ENCODE measurements around the gene C3orf52.

C3orf52 gene

DNA sequence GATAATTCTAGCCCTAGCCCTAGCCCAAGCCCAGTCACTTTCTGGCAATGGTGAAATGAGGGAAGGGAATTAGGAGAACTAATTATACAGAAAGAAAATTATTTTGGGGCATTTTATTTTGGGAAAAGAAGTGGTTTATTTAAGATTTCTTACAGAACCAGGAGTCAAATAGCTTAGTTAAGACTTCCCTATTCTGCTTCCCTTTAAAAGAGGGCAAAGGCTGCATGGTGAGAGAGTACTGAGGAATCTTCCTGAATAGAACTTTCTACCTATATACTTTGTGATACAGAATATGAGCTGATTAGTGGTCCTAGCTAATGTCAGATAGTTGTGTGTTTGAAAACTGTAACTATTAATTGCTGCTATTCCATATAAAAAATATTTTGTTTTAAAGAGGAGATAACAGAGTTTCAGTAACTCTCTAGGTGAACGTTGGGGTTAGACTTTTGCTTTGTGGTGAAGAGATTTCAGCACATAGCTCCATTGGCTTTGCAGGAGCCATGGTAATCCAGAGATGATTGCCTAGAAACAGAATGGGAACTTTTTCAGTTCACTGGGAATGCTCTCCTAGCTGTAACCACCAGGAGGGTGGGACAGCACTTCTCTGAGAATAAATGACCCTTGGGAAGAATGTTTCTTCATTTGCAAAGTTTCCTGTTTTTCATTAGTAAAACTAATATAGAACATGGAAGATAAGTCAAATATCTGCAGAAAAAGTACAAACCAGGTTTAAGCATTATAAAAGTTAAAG, 52.2 kb downstream of the C3orf52 start:
- DNase-seq = no peak

DNA sequence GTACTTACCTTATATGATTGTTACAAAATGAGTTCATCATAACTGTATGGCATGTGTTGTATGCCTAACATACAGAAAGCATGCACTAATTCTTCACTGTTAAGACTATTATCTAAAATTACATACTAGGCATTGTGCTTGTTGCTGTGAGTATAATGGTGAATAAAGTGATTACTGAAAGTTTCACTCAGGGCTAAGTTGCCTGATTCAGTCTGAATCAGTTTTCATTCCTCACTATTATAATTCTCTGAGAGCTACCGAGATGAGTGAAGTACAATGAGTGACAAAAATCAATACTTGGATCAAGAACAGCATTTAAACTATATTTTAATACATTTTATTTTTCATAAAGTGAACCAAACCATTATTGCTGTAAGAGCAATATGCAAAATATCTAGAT, 54.4 kb downstream of the C3orf52 start:
- no peak for DNase-seq

DNA sequence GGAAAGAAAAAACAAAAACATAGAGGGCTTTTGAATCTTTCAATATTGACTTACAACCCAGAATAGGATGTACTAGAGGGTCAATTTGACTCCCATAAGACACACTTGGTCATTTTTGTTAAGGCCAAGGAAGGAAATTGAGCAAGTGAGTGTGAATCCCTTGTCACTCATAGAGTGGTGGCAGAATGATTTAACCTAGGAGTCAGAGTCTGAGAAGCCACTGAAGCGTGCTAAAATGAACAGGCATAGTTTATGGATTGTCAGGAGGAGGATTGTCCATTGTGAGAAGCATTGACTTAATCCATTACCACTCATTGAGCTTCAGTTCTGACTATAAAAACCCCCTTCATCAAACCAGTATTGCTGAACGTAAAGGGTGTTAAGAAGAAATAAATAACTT, 55.1 kb downstream of the C3orf52 start:
- no peak for DNase-seq

DNA sequence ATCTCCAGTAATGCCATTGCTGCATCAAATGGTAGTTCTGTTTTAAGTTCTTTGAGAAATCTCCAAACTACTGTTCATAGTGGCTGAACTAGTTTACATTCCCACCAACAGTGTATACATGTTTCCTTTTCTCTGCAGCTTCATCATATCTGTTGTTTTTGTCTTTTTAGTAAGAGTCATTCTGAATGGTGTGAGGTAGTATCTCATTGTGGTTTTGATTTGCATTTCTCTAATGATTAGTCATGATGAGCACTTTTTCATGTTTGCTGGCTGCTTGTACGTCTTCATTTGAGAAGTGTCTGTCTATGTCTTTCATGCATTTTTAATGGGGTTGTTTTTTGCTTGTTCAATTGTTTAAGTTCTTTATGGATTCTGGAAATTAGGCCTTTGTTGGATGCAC, 57.1 kb downstream of the C3orf52 start:
- no peak for DNase-seq

DNA sequence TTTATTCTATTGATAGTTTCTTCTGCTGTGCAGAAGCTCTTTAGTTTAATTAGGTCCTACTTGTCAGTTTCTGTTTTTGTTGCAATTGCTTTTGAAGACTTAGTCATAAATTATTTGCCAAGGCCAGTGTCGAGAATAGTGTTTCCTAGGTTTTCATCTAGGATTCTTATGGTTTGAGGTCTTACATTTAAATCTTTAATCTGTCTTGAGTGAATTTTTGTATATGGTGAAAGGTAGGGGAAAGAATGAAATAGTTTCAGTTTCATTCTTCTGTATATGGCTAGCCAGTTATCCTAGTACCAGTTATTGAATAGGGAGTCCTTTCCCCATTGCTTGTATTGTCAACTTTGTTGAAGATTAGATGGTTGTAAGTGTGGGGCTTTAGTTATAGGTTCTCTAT, 57.5 kb downstream of the C3orf52 start:
- DNase-seq = no peak

DNA sequence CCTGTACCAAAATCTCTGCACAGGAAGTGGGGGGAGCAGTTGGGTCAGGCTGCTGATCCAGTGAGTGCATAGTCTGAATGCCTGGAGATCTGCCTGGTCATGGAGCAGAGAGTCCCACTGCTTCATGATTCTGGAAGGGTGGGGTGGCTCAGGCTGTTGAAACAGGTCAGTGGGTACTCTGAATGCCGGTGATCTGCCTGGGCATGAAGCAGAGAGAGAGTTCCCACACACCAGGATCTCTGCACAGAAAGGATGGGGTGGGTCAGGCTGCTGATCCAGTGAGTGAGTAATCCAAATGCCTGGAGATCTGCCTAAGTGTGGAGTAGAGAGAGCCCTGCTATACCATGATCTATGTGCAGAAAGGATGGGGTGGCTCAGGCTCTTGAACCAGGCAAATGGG, 62.9 kb downstream of the C3orf52 start:
- no peak for DNase-seq

DNA sequence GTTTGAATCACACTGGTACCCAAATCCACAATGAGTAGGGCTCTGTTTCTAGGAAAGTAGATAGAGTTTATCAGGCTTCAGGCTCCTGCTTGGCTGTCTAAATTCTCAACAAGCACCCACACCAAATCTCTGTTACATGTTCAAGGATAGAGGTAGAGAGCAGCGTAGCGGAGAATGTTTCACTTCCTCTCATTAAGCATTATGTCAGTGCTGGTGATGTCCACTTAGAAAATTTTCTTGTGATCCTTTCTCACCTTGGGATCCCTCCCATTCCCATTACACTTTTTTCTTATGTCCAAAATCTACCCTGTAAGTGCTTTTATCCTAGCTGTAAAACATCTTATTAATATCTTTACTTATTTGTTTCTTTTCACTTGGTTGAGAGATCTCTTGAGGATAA, 81.6 kb downstream of the C3orf52 start:
- no peak for DNase-seq
